8988T (cell line): ENCODE results near the gene SH3RF3.
A peak's percentile ranks its signal among the peaks of the same experiment; 100 is the strongest.
"Not testable (repeated sequence)": the region's sequence is repeated elsewhere in the genome, so short reads cannot be mapped to it uniquely, and the experiment has no call there.

ENCODE experiments used
- DNase-seq: peaks from one replicate; pipeline ENCODE4 v3.0.0; 2011

SH3RF3 gene

DNA sequence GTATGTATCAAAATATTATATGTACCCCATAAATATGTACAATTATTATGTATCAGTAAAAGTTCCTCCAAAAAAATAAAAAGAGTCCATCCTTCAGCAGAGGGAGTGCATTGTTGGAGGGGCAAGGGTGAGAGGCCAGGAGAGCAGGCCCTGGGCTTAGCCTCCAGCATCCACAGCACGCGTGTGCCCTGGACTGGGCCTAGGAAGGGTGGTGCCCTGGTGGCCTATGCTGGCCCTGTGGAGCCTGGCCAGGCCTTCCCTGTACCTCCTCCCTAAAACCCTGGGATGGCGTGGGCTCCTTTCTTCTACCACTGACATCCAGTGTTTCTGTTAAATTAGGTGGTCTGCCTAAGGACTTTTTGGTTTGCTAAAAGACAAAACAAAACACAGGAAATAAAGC lies 93.4 kb downstream of the SH3RF3 start:
- no peak for DNase-seq

DNA sequence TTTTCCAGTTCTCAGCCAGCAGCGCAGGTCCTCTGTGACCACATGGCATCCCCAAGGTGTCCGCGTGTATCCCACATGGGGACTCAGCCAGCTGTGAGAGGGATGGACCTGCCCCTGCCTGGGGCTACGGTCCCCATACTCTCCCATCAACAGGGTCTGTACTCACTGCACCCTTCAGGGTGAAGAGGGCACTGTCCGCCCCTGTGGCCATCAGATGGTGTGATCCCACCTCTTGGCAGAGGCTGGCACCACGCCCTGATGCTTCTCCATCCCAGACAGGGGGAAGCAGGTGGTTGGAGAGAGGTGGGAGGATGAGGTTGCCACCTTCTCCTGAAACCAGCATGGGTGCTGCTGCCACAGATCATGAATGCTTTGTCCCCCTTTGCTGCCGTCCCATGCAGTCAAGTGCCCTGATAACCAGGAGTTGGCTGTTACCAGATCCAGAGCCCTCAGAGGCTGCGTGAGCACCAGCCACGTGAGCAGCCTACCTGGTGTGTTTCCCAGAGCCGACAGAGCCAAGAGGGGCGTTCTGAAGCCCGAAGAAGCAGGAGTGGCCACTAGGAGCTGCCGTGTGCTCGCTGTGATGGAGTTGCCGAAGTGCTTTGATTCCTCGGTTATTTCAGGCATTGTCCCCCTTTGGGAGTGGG lies 93.9 kb downstream of the SH3RF3 start:
- no peak for DNase-seq

DNA sequence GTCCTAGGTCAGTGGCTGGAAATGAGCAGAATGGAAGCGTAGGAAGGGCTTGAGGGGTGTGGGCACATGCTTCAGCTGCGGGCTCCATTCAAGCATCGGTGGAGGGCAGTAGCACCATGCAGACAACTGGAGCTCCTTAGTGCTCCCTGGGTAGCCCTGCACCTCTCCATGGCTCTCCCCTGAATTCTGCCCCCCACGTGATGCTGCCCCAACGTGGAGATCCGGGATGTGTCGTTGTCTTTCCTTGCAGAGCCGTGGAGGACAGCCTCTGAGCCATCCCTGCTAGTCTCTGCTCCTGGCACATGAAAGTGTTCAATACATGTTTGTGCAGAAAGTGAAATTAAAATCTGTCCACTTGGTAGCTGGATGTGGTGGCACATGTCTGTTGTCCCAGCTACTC lies 94.5 kb downstream of the SH3RF3 start:
- no peak for DNase-seq

DNA sequence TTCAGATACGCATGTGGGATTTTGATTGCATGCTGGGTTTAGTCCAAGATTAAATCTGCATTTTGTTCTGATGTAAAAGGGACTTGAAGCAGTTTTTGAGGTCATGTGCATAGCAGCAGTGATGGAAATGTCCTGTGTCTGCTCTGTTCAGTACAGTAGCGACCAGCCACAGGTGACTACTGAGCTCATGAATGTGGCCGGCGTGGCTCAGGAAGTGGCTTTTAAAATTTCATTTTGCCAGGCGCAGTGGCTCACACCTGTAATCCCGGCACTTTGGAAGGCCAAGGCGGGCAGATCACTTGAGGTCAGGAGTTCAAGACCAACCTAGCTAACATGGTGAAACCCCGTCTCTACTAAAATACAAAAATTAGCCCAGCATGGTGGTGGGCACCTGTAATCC lies 95.3 kb downstream of the SH3RF3 start:
- DNase-seq, result not testable (repeated sequence)

DNA sequence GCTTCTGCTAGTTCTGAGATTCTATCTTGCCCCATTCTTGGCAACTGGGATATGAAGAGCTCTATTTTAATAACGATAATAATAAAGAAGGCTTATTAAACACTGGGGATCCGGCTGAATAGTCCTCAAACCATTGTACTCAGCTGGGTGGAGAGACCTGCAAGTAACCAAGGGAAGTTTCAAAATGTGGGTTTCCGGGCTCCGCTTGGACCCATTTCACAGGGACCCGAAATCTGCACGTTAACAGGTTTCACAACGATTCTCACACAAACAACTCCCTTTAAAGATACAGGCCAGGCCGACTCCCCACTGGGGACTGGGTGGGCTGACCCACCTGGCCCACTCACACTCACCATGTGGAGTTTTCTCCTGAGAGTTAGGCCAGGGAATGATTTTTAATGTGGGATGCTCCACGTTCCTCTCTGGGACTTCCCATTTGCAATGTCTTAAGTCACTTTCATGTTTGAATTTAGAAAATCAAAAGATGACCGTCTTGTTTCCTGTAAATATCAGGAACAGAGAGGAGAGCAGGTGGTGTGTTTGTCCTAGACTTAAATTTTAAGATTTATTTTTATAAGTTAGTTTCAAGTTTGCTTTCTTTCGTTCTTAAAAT lies 96.3 kb downstream of the SH3RF3 start:
- DNase-seq, result no peak

DNA sequence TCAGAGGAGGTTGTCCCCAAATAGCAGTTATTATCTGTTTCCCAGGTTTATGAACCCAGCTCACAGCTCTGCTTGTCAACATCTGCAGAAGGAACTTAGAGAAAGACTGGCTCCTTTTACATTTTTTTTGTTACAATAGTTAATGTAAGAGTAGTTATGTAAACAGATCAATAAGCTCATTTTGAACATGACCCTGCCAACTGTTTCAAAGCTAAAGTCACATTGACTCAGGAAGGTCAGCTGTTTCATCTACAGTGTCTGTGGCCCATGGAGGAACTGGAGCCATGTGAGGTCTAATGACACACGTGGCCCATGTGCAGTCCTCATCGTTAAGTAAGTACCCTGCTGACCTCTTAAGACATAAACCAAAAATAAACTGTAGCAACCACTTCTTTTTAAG lies 97.1 kb downstream of the SH3RF3 start:
- DNase-seq, result no peak

DNA sequence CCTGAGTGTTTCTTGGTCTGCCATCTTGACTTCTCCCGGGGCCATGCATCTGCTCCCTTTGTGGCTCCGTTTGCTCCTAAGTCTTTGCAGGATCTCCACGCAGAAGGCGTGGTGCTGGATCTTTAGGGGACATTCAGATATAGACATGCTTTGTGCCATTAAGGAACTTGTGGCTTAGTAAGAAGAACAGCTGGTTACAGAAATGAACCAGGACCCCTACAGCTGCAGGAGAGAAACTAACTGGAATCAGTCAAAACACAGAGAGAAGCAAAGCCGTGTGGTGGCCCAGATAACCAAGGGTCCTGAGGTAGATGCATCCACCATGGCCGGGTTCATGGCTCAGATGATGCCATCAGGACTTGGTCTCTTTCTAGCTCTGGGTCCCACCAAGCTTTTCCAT lies 97.6 kb downstream of the SH3RF3 start:
- DNase-seq, result no peak

DNA sequence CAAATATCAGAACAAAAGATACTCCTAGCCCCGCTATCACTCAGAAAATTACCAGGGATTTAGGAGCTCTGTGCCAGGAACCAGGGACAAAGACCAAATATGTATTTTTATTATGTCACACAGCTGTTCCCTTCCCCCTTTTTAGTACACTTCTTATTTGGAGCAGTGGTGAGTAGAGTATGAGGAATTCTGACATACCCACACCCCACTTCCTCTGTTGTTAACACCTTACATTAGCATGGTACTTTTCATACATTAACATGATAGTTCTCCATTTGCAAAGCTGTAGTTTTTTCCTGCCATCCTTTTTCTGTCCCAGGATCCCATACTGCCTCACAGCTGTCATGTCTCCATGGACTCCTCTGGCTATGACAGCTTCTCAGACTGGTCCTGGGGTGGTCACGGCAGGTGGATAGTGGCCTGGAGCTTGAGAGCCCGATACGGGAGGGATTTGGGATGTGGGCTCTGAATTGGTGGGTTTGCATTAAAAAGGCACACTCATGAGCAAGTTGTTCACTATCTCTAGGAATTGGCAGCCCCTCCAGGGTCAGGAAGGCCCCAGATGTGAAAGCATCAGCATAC lies 100.2 kb downstream of the SH3RF3 start:
- no peak for DNase-seq

GRCh38 chr2:109230941-109231420 lies 102.0 kb downstream of the SH3RF3 start:
- DNase-seq, result no peak

DNA sequence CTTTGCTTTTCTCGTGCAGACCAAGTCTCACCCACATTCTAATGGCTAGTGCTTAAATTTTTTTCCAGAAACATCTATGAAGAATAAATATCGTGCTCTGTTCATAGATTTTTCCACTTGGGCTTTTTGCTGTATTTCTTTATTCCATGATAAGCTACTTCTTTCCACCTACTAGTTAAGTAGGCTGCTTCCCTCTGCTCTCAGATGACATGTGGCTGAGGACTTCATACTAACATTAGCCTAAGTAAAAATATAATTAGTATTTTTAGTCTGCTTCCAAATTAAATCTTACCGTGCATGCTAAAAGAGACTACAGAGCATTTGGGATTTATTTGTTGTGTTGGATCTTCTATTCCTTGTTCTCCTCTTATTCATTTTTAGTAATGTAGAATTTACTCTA lies 102.4 kb downstream of the SH3RF3 start:
- DNase-seq, result no peak

GRCh38 chr2:109231996-109232705 lies 103.1 kb downstream of the SH3RF3 start:
- DNase-seq, result no peak

GRCh38 chr2:109232909-109233308 lies 103.9 kb downstream of the SH3RF3 start:
- no peak for DNase-seq

- no peak for DNase-seq
These were observed 104.6 kb downstream of the SH3RF3 start for GRCh38 chr2:109233643-109234042.

DNA sequence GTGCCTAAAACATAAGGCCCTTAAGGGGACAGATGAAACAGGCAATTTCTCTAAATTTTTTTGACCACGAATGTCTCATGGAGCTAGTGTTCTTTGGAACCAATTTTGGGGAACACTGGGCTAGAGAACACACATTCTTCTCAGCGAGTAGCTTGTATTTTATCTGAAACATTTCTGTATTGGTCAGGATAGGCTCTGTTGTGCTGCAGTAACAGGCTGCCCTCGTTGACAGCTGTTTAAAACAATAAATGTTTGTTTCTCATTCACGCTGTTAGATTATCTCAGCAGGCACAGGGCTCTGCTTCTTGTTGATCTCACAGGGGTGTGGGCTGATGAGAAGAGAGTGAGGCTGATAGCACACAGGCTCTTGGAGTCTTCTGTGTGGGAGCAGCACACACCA lies 105.3 kb downstream of the SH3RF3 start:
- DNase-seq, result no peak

DNA sequence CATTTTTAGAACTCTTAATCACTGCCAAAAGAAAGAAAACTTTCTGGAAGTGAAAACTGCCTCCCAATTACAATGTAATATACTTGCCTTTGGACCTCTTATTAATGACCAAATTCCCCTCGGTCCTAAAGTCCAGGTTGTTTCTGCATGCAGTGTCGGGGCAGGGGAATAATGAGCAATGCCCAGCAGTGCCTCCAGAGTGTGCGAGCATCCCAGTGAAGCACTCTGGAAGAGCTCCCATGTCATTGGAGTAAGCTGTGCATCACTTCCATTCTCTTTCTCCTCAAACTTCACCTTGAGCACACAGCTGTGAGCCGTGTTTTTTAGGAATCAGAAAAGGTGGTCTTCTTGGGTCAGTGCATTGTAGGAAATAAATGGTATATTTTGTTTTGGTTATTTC lies 107.1 kb downstream of the SH3RF3 start:
- DNase-seq, result no peak

DNA sequence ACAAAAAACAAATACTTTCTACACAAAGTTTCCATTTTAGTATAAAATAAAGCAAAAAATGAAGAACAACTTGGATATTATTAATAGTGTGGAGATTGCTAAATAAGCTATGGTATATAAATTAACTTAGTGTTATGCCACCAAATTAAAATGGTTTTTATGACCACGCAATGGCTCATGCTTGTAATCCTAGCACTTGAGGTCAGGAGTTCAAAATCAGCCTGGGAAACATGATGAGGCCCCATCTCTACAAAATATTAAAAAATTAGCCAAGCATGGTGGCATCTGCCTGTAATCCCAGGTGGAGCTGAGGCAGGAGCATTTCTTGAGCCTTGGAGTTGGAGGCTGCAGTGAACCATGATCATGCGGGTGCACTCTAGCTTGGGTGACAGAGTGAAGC lies 108.8 kb downstream of the SH3RF3 start:
- DNase-seq, result no peak

DNA sequence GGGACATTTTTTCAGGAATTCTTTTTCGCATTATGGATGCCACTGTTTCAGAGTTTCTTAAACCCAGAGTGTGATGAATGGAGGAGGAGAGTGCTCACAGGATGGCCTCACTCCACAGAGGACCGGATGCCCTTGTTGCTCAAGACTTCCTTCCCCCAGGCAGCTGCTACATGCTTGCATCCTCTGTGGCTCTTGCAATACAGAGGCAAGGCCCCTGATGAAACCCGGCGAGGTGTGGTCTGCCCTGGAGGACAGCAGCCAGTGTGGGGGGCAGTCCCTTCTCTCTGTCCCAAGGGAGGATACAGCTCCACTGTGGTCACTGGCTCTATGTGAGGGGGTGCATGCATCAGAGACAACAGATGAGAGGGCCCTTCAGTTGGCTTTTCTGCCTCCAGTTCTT lies 109.6 kb downstream of the SH3RF3 start:
- no peak for DNase-seq

GRCh38 chr2:109239720-109240119 lies 110.7 kb downstream of the SH3RF3 start:
- peak; percentile 63 for DNase-seq

DNA sequence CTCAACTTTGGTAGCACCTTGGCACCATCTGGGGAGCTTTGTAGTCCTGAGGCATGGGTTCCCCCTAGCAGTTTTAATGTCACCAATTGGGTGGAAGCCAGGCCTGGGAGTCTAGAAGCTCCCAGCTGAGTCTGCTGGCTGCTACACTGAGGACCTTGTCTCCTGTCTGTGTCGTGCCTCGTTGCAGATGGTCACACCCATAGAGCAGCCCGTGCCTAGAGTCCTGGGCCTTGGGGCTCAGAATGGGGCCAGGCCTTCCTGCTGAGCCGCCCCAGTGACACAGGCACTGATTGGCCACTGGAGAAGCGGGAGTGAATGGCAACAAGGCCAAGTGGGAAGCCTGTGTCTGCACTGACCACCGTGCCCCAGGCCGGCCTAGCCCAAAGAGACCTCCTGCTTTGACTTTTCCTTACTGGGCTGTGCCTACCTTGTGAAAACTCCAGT lies 113.2 kb downstream of the SH3RF3 start:
- no peak for DNase-seq

DNA sequence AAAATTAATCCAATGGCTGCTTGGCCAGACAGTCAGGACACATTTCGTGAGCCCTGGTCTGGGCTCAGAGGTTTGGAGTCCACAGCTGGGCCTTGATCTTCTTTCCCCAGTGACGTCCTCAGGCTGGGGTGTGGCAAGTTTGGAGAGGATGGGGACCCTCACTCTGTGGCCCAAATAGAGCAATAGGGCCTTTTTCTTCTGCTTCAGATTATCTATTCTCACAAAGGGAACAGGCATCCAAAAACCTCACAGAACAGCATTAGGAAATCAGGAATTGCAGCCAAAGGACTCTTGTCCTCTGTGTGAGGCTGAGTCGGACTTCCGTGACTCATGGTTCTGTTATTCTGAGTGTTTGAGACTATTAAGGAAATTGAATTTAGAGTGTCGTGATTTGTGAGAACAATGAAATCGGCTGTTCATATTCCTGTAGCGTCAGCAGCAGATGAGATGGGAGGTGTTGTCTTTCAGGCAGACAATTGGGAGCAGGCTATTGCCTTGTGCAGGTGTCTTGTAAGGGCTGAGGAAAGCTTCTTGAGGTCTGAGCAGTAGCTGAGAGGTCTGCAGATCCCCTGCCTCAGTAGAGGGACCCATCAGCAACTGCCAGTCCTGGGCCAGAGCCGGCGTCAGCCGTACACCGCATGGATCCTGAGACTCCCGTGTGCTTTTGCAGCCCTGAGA lies 113.8 kb downstream of the SH3RF3 start:
- DNase-seq, result no peak

DNA sequence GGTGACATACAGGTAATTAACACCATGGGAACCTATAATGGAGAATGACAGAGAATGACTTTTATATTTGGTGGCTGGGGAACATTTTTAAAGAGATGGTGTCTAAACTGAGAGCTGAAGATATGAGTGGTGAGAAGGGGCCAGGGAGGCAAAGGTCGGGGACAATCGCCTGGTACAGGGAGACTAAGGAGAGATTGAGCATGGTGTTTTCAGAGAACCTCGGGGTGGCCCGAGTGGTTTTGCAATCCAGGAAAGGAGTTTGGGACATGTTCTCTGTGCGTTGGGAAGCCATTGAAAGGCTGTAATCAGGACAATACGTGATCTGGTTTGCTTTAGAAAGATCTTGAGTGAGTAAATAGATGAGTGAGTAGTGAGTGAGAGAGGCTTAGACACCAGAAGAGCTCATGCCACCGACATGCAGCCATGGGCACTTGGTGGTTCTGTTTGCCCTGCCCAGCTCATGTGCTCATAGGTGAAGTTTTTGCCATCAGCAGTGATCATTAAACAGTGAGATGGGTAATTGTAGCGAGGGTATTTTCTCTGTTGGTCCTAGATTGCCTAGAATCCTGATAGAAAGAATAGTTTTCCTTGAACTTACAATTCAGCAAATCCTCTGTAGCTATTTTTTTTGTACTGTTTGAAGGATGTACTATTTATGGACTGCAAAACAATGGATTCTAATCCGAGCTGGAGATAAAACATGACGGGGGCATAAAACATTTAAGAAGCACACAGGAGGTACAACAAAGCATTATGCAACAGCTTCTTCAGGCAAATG lies 114.7 kb downstream of the SH3RF3 start:
- no peak for DNase-seq

GRCh38 chr2:109244304-109244582 lies 115.2 kb downstream of the SH3RF3 start:
- DNase-seq, result no peak
